Myocyte (in vitro differentiated cells): ENCODE results near the gene PPFIA1. TPM values are rescaled to one million over a fixed set of nuclear protein-coding genes. Genes with fewer than 3 reads are reported as not detected.
"Not testable (repeated sequence)": the region's sequence is repeated elsewhere in the genome, so short reads cannot be mapped to it uniquely, and the experiment has no call there.

Experiments used
- DNase-seq: peaks from one replicate; pipeline ENCODE4 v3.0.0-alpha.2; 2012; ENCODE audit warnings: low read depth
- total RNA-seq: library from RNA; depleted of rRNA; stranded (reverse); fragments of >200 nt; gene quantifications from 2 replicates; pipeline ENCODE4 v1.2.3, GENCODE V29; 2014

Gene PPFIA1
- total RNA-seq, 1 donor from 2014 or later = 48.4 TPM

DNA sequence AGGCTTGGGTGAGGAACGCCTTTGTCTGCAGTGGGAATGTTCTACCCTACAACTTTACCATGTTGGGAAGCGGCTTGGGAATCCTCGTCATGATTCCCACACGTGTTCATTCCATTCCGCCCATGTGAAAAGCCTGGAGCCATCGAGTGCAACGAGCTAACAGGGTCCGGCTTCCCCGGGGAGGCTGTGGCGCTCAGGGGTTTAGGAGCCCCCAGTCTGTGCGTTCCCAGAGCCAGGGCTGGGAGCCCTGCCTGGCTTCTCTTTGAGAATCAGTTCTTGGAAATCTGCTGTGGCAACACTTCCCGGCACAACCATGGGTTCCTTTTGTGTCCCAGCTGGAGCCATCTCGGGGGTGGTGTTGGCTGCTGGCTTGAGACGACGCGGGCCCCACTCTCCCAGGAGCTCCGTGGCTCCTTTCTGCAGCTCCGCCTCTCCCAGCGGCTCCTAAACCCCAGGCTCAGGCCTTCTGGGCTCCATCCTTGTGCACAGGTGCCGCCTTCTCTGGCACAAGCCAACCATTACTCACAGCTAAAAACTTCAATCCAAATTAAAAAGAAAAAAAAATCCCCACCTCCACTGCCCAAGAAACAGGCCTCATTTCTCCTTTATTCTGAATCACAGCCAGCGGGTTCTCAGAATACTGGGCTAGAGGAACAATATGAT, 18.7 kb upstream of the PPFIA1 start:
- DNase-seq = no peak

DNA sequence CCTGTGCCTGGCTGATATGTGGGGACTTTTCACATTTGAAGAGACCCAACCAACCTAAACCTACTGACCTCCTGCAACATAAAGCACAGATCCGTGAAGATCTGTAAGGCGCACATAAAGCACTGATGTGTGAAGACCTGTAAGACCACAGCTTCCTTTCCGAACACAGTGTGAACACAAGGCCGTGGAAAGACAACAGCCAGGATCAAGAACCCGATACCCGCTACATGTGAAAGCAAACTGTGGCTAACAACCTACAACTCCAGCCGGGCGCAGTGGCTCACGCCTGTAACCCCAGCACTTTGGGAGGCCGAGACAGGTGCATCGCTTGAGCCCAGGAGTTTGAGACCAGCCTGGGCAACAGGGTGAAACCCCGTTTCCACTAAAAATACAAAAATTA, 17.6 kb upstream of the PPFIA1 start:
- DNase-seq = no peak

DNA sequence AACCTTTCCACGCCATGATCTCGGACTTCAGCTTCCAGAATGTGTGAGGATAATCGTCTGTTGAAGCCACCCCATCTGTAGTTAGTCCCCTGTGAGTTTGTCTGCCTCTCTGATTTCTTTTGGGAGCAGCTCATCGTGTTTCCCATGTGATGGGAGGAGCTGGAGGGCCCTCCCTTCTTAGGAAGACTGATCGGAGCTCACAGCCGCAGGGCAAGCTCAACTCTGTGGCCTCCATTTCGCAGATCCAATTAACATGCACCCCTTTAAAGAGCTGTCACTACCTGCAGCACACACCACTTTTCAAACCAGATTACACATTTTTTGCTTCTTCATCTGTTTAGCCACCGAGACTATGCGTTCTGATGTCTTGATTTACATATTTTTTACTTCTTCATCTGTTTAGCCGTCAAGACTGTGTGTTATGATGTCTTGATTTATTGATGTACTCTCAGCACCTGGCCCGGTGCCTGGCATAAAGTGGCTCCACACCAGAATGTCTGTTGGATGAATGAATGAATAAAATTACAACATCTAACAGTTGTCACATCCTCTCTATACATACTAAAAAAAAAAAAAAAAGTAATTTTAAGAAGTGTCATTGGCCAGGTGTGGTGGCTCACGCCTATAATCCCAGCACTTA, 14.9 kb upstream of the PPFIA1 start:
- DNase-seq = no peak

DNA sequence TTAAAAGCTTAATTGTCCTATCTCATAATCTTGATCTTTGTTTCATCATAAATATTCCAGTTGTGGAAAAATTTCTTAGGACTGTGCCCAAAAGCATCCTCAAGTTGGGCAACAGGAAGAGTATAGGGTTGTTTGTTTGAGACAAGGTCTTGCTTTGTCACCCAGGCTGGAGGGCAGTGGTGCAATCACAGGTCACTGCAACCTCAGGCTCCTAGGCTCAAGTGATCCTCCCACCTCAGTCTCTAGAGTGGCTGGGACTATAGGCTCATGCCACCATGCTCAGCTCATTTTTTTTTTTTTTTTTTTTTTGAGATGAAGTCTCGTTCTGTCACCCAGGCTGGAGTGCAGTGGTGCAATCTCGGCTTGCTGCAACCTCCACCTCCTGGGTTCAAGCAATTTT, 11.4 kb upstream of the PPFIA1 start:
- not testable (repeated sequence) for DNase-seq

DNA sequence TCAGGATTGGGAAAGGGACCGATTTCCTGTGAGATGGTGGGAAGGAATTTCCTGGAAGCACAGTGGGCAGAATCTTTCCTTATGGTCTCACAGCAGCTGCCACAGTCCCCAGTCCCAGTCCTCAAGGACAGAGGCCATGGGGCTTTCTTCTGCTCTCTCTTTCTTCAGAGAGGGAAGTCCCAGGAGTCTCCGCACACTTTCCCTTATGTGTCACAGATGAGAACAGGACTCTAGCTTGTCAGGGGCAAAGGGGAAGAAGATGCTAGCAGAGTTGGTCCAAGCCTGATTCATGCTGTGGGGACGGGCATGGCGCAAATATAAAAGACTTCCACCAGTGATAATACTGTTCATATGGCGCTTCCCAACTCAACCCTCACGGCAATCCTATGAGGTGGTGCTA, 7.5 kb upstream of the PPFIA1 start:
- DNase-seq = no peak

DNA sequence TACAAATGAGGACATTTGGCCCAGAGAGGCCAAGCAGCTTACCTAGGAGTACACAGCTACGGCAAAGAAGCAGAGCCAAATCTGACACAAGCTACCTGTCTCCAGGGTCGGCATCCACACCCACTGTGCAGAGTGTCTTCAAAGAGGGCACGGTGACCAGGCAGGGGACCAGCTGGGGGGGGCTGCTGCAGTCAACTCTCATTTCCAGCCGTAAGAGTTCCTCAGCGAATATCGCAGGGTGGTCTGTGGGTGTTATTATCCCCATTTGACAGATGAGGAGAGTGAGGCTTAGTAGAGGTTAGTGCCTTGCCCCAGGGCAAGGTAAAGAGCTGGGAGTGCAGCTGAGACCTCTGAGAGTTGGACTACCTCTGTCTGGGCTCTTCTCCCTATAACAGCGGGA, 7.1 kb upstream of the PPFIA1 start:
- no peak for DNase-seq

DNA sequence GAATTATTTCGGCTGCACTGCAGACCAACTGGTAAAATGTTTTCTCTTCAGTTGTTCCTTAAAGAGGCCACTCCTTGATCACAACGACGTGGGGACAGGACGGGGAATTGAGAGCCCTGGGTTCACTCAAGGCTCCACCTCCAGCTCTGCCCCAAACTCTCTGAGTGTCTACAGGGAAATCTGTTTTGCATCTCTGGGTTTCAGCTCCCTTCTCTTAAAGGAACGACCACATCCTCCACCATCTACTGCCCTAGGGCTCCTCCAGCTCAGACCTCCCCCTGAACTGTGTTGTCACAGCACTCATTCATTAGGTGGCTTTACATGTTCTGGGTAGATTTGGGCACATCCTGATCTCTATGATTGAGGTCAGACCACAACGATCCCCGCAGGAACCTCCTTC, 5.1 kb upstream of the PPFIA1 start:
- no peak for DNase-seq

DNA sequence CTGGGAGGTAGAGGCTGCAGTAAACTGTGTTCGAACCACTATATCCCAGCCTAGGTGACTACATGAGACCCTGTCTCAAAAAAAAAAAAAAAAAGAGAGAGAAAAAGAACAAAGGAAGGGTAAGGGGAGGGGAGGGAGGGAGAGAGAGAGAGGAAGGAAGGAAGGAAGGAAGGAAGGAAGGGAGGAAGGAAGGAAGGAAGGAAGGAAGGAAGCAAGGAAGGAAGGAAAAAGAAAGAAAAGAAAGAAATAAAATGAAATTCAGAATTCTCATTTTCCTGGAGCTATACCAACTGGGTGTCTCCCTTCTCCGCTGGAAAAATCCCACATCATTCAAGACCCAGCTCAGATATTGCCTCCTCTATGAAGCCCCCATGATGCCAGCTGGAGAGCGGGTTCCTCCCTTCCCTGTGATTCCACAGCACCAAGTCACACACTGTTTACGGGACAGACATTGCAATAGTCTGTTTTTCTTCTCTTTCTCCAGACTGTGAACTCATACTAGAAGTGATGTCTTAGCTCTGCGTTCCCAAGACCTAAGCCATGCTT, 3.0 kb upstream of the PPFIA1 start:
- DNase-seq = no peak

DNA sequence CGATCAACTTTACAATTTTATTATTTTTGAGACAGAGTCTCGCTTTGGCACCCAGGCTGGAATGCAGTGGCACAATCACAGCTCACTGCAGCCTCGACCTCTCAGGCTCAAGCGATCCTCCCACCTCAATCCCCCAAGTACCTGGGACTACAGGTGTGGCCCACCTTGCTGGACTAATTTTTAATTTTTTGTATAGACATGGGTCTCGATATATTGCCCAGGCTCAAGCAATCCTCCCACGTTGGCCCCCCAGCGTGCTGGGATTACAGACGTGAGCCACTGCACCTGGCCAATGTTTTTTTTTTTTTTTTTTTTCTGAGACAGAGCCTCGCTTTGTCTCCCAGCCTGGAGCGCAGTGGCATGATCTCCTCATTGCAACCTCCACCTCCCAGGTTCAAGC, 2.0 kb upstream of the PPFIA1 start:
- no peak for DNase-seq

DNA sequence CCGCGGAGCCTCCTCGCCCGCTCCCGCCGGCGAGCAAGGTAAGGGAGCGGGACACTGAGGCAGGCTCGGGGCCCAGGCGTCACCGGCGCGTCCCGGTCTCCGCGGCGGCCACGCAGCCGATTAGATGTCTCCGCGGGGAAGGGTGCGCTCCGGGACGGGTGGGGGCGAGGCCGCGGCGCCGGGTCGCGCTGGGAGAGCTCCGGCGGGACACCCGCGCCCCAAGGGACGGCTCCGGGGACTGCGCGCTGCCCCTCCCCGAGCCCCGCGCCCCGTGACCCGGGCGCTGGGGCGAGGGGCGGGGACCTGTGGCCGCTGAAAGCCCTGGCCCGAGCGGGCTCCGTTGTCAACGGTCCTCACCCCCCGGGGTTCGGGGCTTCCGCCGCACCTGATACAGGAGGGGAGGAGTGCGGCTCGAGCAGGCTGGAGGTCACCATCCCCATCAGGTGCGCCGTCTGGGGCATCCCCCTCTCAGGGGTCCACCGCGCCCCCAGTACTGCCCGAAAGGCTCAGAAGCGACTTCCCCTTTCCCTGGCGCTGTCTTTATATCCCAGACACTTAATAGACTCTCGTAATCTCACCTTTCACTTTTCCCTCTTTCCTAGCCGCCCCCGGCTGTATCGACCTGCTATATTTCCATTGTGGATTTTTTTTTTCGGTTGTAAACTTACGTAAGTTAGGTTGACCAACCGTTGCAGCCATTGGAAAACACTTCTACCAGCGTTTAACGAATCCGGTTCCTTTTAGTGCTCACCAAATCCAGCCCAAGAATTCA, 573 bp downstream of the PPFIA1 start:
- peak; percentile 40 for DNase-seq

DNA sequence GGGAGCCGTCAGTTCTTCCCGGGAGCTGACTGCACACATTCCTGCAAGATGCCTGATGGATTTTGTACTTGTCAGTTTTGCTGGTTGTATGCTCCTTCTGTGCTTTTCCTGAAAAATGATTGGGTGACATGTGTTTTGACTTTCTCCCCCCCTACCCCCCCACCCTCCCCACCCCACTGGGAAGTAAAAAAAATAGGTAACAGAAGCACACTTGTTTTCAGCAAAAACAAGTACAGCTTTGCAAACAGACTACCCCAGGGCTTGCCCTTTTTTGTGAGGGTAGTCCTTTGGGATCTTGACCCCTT, 1.1 kb downstream of the PPFIA1 start:
- DNase-seq = no peak

DNA sequence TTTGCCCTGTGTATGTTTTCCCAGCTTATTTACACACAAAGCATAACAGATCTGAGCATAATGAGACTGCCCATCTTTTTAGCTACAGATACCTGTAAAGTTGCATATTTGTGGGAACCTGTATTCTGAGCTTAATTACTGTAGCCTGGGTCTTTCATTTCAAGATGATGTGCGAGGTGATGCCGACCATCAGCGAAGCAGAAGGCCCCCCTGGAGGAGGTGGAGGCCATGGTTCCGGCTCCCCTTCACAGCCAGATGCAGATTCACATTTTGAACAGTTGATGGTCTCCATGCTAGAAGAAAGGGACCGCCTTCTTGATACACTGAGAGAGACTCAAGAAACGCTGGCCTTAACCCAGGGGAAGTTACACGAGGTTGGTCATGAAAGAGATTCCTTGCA, 1.5 kb downstream of the PPFIA1 start:
- DNase-seq = no peak

DNA sequence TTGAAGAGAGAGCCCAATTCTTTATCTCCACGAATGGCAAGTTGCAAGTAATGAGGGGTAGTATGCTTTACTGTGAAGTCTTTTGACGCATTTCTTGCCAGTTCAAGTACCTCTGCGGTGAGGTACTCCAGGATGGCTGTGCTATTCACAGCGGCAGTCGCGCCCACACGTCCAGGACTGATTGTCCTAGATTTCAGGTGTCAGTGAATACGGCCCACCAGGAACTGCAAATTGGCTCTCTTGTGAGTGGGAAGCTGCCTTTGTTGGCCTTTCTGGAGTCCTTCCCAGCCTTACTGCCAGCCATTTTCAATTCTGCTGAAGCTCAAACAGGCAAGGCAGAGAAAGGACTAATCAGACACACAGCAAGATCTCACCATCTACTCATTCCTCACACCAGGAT, 8.5 kb downstream of the PPFIA1 start:
- no peak for DNase-seq

DNA sequence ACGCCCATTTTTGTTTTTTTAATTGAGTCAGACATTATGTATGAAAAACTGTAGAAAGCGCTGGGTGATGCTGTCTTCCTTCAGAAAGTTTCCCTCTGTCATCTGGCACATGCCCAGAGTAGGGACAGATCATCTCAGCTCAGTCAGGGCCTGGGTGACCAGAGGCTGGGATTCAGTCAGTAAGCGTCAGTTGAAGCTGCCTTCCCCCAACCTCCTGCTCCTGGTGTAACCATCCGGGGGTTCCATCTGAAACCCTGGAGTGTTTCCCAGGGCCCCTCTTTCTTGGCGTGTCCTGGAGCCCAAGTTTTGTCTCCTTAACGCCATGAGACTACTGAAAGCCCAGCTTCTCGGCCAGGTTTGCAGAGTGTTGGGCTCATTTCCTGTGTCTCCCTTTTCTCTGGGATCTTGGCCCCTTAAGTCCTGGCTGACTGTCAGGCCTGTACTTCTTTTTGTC, 10.7 kb downstream of the PPFIA1 start:
- peak; percentile 22 for DNase-seq

DNA sequence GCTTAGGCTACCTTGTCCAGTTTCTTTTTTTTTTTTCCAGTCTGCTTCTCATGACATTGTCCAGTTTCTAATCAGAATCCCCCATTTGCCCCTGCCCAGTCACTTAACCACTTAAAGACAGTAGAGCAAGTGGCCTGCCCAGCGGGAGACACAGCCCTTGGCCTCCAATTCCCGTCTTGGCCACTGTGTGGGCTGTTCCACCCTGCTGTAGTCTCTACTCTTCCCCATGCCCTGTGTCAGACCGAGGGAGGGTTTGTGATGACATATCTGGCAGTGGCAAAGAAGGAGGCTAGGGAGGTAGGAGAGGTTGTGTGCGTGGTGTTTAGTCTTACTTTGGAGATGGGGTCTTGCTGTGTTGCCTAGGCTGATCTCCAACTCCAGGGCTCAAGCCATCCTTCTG, 11.5 kb downstream of the PPFIA1 start:
- no peak for DNase-seq

DNA sequence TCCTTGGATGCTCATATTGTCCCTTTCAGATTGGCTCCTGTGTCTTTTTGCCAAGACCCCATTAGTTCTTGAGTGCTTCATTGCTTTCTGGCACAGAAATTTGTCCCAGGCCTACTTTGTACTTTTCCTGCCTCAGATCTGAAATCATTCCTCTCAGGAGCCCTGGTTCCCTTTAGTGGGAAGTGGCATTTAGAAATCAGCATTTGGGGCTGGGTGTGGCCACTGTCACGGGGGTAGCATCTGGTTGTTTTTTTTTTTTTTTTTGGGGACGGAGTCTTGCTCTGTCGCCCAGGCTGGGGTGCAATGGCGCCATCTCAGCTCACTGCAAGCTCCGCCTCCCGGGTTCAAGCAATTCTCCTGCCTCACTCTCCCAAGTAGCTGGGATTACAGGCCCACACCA, 18.2 kb downstream of the PPFIA1 start:
- no peak for DNase-seq

DNA sequence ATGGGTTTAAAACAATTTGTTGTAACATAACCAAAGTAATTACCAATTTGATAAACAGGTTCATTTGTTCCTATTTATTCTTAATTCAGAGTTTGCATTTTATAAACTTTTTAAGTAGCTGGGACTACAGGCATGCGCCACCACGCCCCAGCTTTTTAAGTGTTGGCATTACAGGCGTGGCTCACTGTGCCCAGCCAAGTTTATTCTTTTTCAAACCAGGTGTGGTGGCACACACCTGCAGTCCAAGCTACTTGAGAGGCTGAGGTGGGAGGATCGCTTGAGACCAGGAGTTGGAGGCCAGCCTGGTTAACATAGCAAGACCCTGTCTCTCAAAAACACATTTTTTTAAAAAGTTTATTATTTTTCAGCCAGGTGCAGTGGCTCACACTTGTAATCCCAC, 19.1 kb downstream of the PPFIA1 start:
- no peak for DNase-seq

DNA sequence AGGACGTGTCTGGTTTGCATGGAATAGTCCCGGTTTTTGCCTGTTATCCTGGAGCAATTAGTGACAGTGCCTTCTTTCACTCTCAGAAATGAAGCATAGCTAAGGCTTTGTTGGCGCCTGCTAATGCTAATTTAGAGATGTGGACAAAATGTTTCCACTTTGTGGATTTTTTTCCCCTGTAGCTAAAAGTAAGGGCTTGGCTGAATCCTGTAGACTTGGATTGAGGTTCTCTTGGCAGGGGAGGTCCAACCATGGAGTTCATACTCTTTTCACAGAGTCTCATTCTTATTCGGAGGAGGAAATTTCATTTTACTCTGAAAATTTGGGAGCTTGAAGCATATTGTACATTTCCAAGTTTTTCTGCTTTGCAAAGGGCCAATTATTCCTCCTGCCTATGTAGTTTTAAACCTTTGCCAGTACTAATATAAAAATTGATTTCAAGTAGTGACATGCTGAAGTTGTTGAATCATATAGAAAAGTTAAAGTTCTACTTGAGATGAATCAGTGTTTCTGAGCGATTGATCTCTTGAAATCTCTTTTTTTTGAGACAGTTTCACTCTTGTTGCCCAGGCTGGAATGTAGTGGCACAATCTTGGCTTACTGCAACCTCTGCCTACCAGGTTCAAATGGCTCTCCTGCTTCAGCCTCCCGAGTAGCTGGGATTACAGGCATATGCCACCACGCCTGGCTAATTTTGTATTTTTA, 20.0 kb downstream of the PPFIA1 start:
- no peak for DNase-seq

DNA sequence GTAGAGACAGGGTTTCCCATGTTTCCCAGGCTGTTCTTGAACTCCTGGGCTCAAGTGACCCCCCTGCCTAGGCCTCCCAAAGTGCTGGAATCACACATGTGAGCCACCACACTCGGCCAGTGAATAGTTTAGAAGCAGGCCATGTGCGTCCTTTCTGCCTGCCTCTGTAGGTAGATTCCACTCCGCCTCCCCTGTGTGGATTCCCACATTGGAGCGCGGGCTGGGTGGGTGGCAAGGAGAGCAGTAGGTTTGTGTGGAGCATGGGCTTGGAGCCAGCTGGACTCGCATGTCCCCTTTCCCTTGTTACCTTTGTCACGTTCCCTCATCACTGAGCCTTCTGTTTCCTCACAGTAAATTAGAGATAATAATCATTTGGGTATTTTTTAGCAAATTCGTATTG, 21.7 kb downstream of the PPFIA1 start:
- DNase-seq = no peak

DNA sequence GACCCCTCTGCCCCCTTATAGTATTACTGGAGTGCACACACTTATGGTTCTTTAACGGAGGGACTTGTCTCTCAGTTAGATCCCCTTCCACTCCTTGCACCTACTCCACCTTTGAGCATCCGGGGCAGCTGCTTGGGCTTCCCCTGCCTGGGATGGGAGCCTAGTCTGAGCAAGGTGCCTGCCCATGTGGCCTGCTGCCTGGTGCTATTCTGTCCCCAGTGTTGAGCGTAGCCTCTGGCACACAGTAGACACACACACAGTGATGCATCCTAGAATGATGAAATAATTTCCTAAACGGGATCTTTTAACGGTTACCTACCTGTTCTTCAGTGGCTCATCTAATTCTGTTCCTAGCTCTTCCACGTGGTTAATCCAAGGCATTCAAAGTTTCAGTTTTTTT, 22.4 kb downstream of the PPFIA1 start:
- no peak for DNase-seq

DNA sequence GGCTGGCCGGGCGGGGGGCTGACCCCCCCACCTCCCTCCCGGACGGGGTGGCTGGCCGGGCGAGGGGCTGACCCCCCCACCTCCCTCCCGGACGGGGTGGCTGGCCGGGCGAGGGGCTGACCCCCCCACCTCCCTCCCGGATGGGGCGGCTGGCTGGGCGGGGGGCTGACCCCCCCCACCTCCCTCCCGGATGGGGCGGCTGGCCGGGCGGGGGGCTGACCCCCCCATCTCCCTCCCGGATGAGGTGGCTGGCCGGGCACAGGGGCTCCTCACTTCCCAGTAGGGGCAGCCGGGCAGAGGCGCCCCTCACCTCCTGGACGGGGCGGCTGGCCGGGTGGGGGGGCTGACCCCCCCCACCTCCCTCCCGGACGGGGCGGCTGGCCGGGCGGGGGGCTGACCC, 24.7 kb downstream of the PPFIA1 start:
- not testable (repeated sequence) for DNase-seq

DNA sequence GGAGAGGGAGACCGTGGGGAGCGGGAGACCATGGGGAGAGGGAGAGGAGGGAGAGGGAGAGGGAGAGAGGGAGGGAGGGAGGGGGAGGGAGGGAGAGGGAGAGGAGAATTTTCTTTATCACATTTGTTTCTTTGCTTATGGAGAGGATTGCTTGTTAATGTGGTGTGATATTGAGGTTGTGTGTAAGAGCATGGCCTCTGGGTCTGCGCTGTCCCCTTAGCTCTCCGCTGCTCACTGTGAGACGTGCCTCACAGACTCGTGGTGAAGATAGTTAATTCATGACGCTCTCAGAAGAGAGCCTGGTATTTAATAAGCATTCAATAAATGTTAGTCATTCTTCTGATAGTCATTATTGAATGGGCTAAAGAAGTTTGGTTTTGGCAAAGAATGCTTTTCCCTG, 26.2 kb downstream of the PPFIA1 start:
- no peak for DNase-seq
